Bronchial epithelial cell (primary cell): ENCODE measurements around the gene RPGRIP1L. TPM values are rescaled to one million over a fixed set of nuclear protein-coding genes. Genes with fewer than 3 reads are reported as not detected.

Experiments used
- DNase-seq: peaks from one replicate; pipeline ENCODE4 v3.0.0-alpha.2; 2010; ENCODE audit warnings: low read depth
- FAIRE-seq: peaks from 2 replicates; lab custom pipeline; 2011; peaks lifted over from hg19 to GRCh38; lab: Jason Lieb, UNC
- H3K27me3 ChIP-seq: 2 replicates; pipeline ENCODE4 v1.5.1; 2011; ENCODE audit warnings: low read length; ENCODE audit not compliant: control insufficient read depth, insufficient read depth
- H3K36me3 ChIP-seq: 2 replicates; pipeline ENCODE4 v1.5.1; 2011; ENCODE audit warnings: low read length; ENCODE audit not compliant: control insufficient read depth, insufficient read depth
- H3K4me3 ChIP-seq: 2 replicates; pipeline ENCODE4 v1.5.1; 2011; ENCODE audit warnings: mild to moderate bottlenecking, low read depth, low read length, control low read depth
- CTCF ChIP-seq: IDR thresholded peaks from 2 replicates; pipeline ENCODE4 v1.5.1; 2011; ENCODE audit warnings: mild to moderate bottlenecking, moderate library complexity, low read length, control low read depth, inconsistent platforms; ENCODE audit not compliant: insufficient read depth, severe bottlenecking
- total RNA-seq: library from RNA; depleted of rRNA; stranded (reverse); fragments of >200 nt; gene quantifications from 2 replicates; pipeline ENCODE4 v1.2.1, GENCODE V29; 2014

RPGRIP1L gene
- total RNA-seq, 1 donor from 2014 or later, result 2.9 TPM

GRCh38 chr16:53744449-53744848, 40.8 kb upstream of the RPGRIP1L start:
- H3K4me3 ChIP-seq, result no peak overlapping the region
- H3K36me3 ChIP-seq, result no peaks in the 10 kb centered on the region
- no peak for TF ChIP-seq CTCF
- FAIRE-seq (no peak), DNase-seq (peak; percentile 24)
- no peaks in the 10 kb centered on the region for H3K27me3 ChIP-seq

- DNase-seq, result peak; percentile 39
- Histone ChIP-seq H3K36me3 (no peaks in the 10 kb centered on the region), H3K27me3 (no peaks in the 10 kb centered on the region), H3K4me3 (no peak overlapping the region)
- peak; percentile 68 for TF ChIP-seq CTCF
- FAIRE-seq, result no peak
Measured at GRCh38 chr16:53743149-53743566, 39.5 kb upstream of the RPGRIP1L start.

GRCh38 chr16:53741546-53741945, 37.9 kb upstream of the RPGRIP1L start:
- H3K4me3 ChIP-seq, result no peak overlapping the region
- no peak for TF ChIP-seq CTCF
- DNase-seq, result peak; percentile 84
- FAIRE-seq, result no peak
- H3K36me3 ChIP-seq, result no peaks in the 10 kb centered on the region
- H3K27me3 ChIP-seq, result no peaks in the 10 kb centered on the region

GRCh38 chr16:53740933-53741531, 37.4 kb upstream of the RPGRIP1L start:
- no peaks in the 10 kb centered on the region for H3K36me3 ChIP-seq
- no peak overlapping the region for H3K4me3 ChIP-seq
- DNase-seq, result no peak
- H3K27me3 ChIP-seq, result no peaks in the 10 kb centered on the region
- no peak for FAIRE-seq
- no peak for TF ChIP-seq CTCF

- Histone ChIP-seq H3K4me3 (no peak overlapping the region), H3K36me3 (no peaks in the 10 kb centered on the region), H3K27me3 (no peaks in the 10 kb centered on the region)
- no peak for TF ChIP-seq CTCF
- FAIRE-seq, result no peak
- no peak for DNase-seq
Measured at GRCh38 chr16:53740476-53740875, 36.8 kb upstream of the RPGRIP1L start.

- TF ChIP-seq CTCF, result no peak
- no peak for FAIRE-seq
Measured at GRCh38 chr16:53737552-53737951, 33.9 kb upstream of the RPGRIP1L start.

More at GRCh38 chr16:53737552-53737951, 33.9 kb upstream of the RPGRIP1L start:
- Histone ChIP-seq H3K4me3 (no peak overlapping the region), H3K36me3 (no peaks in the 10 kb centered on the region), H3K27me3 (no peaks in the 10 kb centered on the region)
- no peak for DNase-seq
